ENCODE results near the gene SLC2A3.
"Not testable (repeated sequence)": the region's sequence is repeated elsewhere in the genome, so short reads cannot be mapped to it uniquely, and the experiment has no call there.

Gene SLC2A3

GRCh38 chr12:7947011-7947410 is 11.0 kb upstream of the SLC2A3 start:
- no peak for DNase-seq (ENCODE audit: extremely low spot score)
- ChIA-PET POLR2A (interaction anchor here (0.7 kb wide), 1 partner anchor 11 kb away, joined by 5 read pairs; the partner anchor contains the start of gene SLC2A3), CTCF (interaction anchor here (1.0 to 2.2 kb wide), 3 partner anchors 9 to 14 kb away, joined by 4 to 11 read pairs (median 9); no protein-coding TSS in a partner anchor)
- TF ChIP-seq, protein P1, sequence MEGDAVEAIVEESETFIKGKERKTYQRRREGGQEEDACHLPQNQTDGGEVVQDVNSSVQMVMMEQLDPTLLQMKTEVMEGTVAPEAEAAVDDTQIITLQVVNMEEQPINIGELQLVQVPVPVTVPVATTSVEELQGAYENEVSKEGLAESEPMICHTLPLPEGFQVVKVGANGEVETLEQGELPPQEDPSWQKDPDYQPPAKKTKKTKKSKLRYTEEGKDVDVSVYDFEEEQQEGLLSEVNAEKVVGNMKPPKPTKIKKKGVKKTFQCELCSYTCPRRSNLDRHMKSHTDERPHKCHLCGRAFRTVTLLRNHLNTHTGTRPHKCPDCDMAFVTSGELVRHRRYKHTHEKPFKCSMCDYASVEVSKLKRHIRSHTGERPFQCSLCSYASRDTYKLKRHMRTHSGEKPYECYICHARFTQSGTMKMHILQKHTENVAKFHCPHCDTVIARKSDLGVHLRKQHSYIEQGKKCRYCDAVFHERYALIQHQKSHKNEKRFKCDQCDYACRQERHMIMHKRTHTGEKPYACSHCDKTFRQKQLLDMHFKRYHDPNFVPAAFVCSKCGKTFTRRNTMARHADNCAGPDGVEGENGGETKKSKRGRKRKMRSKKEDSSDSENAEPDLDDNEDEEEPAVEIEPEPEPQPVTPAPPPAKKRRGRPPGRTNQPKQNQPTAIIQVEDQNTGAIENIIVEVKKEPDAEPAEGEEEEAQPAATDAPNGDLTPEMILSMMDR (IDR thresholded peaks at IDR 0.05; ENCODE audit: control extremely low read depth, extremely low read depth, low read depth, missing control alignments) = no peak

- CTCF ChIA-PET = interaction anchor here (0.8 to 1.4 kb wide), 3 partner anchors 11 to 48 kb away, joined by 3 to 4 read pairs (median 3); no protein-coding TSS in a partner anchor
- DNase-seq (ENCODE audit: extremely low spot score); POLR2A ChIA-PET: not testable (repeated sequence)
Measured at GRCh38 chr12:7944760-7945159, 8.8 kb upstream of the SLC2A3 start.

DNA sequence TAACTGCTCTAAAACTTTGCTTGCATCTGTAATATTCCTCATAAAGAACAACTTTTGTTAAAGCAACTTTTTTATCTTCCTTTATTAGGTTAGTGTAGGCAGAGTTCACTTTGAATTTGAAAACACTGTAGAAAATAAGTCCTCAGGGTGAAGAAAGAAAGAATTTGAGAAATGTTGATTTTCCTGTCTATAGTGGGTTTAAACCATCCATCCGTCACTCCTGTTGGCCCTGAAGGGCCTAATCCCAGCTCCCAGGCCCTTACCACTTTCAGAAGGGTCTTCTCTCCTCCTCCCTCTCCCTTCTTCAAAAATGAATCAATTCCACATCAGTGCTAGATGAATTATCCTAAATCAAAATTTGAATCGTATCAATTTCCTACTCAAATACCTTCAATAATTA is 4.9 kb upstream of the SLC2A3 start:
- ChIA-PET POLR2A (no interaction called here), CTCF (interaction anchor here (1.8 kb wide), 1 partner anchor 23 kb away, joined by 3 read pairs; no protein-coding TSS in a partner anchor)
- no peak for DNase-seq (ENCODE audit: extremely low spot score)
- TF ChIP-seq, protein P1 (IDR thresholded peaks at IDR 0.05; ENCODE audit: control extremely low read depth, extremely low read depth, low read depth, missing control alignments) = no peak

GRCh38 chr12:7937833-7938506 is 2.0 kb upstream of the SLC2A3 start:
- peak; percentile 28 for DNase-seq (ENCODE audit: extremely low spot score)
- TF ChIP-seq, protein P1 (IDR thresholded peaks at IDR 0.05; ENCODE audit: control extremely low read depth, extremely low read depth, low read depth, missing control alignments) = no peak
- POLR2A ChIA-PET = no interaction called here
- CTCF ChIA-PET = interaction anchor here (0.7 to 3.3 kb wide), 7 partner anchors 8 to 57 kb away, joined by 3 to 16 read pairs (median 4); no protein-coding TSS in a partner anchor

- POLR2A ChIA-PET = interaction anchor here (1.0 to 2.5 kb wide), 5 partner anchors 16 to 36 kb away, joined by 3 to 63 read pairs (median 7); no protein-coding TSS in a partner anchor
- TF ChIP-seq, protein P1 (IDR thresholded peaks at IDR 0.05; ENCODE audit: control extremely low read depth, extremely low read depth, low read depth, missing control alignments) = no peak
- CTCF ChIA-PET = interaction anchor here (1.1 to 4.4 kb wide), 8 partner anchors 17 to 62 kb away, joined by 3 to 38 read pairs (median 6); no protein-coding TSS in a partner anchor
- DNase-seq (ENCODE audit: extremely low spot score) = no peak
Measured at GRCh38 chr12:7934889-7935492, 996 bp downstream of the SLC2A3 start.

DNA sequence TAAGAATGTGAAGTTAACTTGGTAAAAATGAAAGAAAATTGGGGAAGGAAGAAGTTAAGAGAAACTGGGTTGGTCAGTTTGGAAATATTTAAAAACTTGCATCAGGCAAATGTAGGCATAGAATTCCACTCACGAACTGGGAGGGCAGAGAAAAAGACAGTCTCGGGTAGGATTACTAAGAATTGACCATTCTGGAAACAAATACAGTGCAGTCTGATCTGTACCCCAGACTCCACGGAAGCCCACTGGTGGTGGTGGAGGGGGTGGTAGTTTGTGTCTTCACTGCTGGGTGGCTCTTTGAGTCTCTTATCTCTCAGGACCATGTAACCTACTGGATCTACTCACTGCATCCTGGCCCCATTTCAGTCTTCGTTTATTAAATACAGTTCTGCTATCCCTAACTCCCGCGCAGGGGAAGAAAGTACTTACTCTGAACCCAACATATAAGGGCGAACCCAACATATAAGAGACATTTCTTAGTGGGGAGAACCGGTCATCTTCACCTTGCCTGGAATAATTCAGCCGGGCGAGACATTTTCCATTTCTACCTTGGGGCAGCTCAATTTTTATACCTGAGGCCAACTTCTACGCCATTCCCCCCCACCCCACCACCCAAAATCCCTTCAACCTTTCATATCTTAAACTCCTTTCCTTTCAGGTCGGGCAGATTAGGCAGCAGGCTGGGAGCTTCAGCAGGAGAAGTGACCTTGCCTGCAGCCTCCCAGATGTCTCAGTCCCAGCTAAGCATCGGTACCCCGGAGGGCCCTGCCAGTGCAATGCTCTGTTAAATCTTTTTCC is 1.7 kb downstream of the SLC2A3 start:
- POLR2A ChIA-PET = interaction anchor here (2.5 kb wide), 1 partner anchor 26 kb away, joined by 11 read pairs; no protein-coding TSS in a partner anchor
- TF ChIP-seq, protein P1 (IDR thresholded peaks at IDR 0.05; ENCODE audit: control extremely low read depth, extremely low read depth, low read depth, missing control alignments) = no peak
- CTCF ChIA-PET = interaction anchor here (0.9 to 4.4 kb wide), 21 partner anchors 9 to 112 kb away, joined by 3 to 38 read pairs (median 6); partner anchors contain the start of gene FOXJ2
- DNase-seq (ENCODE audit: extremely low spot score) = no peak

Data from GM10248 (cell line).